NCI-H226 (cell line): Measurements from ENCODE around the gene SSR3.
"Not testable (repeated sequence)": the region's sequence is repeated elsewhere in the genome, so short reads cannot be mapped to it uniquely, and the experiment has no call there.

Source experiments
- DNase-seq: peaks from one replicate; pipeline ENCODE4 v3.0.0-alpha.2; 2015

SSR3 gene

GRCh38 chr3:156575641-156576040 lies 20.7 kb upstream of the SSR3 start:
- DNase-seq, result no peak

GRCh38 chr3:156569881-156570280 lies 15.0 kb upstream of the SSR3 start:
- not testable (repeated sequence) for DNase-seq

GRCh38 chr3:156569016-156569415 lies 14.1 kb upstream of the SSR3 start:
- not testable (repeated sequence) for DNase-seq

- no peak for DNase-seq
Observed at GRCh38 chr3:156563900-156564682, 9.2 kb upstream of the SSR3 start.

GRCh38 chr3:156562486-156562885 lies 7.6 kb upstream of the SSR3 start:
- not testable (repeated sequence) for DNase-seq

- no peak for DNase-seq
Observed at GRCh38 chr3:156561533-156561932, 6.6 kb upstream of the SSR3 start.

GRCh38 chr3:156559321-156559720 lies 4.4 kb upstream of the SSR3 start:
- DNase-seq, result no peak

- no peak for DNase-seq
Observed at GRCh38 chr3:156558389-156558788, 3.5 kb upstream of the SSR3 start.

- DNase-seq, result no peak
Observed at GRCh38 chr3:156554515-156554841, 439 bp downstream of the SSR3 start.

GRCh38 chr3:156553705-156554356 lies 1.1 kb downstream of the SSR3 start:
- peak; percentile 44 for DNase-seq

- DNase-seq, result no peak
Observed at GRCh38 chr3:156552973-156553372, 1.9 kb downstream of the SSR3 start.

GRCh38 chr3:156551746-156552145 lies 3.2 kb downstream of the SSR3 start:
- DNase-seq, result peak; percentile 84

- DNase-seq, result peak; percentile 11
Observed at GRCh38 chr3:156551261-156551660, 3.7 kb downstream of the SSR3 start.

- no peak for DNase-seq
Observed at GRCh38 chr3:156548902-156549301, 6.0 kb downstream of the SSR3 start.

- DNase-seq, result no peak
Observed at GRCh38 chr3:156548041-156548687, 6.8 kb downstream of the SSR3 start.

GRCh38 chr3:156547637-156548036 lies 7.3 kb downstream of the SSR3 start:
- DNase-seq, result no peak

GRCh38 chr3:156543043-156543555 lies 11.8 kb downstream of the SSR3 start:
- DNase-seq, result no peak

- no peak for DNase-seq
Observed at GRCh38 chr3:156542101-156543042, 12.5 kb downstream of the SSR3 start.

- DNase-seq, result no peak
Observed at GRCh38 chr3:156539802-156540201, 15.1 kb downstream of the SSR3 start.

- DNase-seq, result no peak
Observed at GRCh38 chr3:156539051-156539450, 15.9 kb downstream of the SSR3 start.

GRCh38 chr3:156536524-156537316 lies 18.2 kb downstream of the SSR3 start:
- peak; percentile 37 for DNase-seq

- DNase-seq, result no peak
Observed at GRCh38 chr3:156535798-156536197, 19.1 kb downstream of the SSR3 start.
